ENCODE measurements around the gene ATG10. TPM values are rescaled to one million over a fixed set of nuclear protein-coding genes. Genes with fewer than 3 reads are reported as not detected.

Gene ATG10
- total and polyA plus RNA-seq, 4 donors: 6.8 to 11.8 (median 9.3) TPM

DNA sequence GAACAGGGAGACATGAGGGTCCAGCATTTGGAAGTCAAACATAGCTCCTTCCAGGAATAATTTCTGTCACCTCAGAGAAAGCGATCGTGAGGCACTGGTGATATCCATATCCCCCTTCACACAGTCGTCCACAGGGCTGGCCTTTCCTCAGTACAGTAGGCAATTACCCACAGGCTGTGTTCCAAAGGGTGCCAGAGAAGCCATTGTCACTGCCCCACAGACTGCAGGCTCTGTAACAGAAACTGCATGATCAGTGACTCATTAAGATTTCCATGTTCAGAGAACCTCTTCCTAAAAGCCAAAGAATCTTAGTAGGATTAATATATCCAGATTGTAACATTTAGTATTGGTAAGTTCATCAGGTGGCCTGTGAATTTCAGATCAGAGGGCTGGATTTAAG lies 178.7 kb downstream of the ATG10 start:
- WGBS (ENCODE audit: insufficient coverage): 47% methylated on average over 3 of the region's 3 CpGs
- peak in 2 of 6 donors; percentile 19 to 52 for DNase-seq (ENCODE audit: low read depth in 4 of 6, low spot score in 6 of 6)

DNA sequence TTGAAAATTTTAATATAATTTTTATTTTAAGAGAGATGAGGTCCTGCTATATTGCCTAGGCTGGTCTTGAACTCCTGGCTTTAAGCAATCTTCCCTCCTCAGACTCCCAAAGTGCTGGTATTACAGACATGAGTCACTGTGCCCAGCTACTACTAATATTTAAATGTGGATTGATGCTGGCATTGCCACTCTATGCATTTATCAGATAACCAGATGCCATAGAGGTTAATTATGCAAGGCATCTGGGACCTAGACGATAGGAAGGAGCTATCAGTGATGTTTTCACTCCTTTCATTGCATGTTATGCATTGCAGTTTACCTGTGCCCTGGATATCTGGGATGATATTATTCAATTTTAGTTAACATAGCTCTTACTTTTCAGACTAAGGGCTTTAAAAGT lies 179.4 kb downstream of the ATG10 start:
- H3K27ac ChIP-seq (ENCODE audit: low read depth, low read length): no peak overlapping the region
- H3K36me3 ChIP-seq (ENCODE audit: control insufficient read depth, insufficient read depth, low read length): no peaks in the 10 kb centered on the region
- H3K27me3 ChIP-seq (ENCODE audit: control insufficient read depth, insufficient read depth, low read length): no peaks in the 10 kb centered on the region
- H3K4me1 ChIP-seq (ENCODE audit: control insufficient read depth, insufficient read depth, low read length): no peaks in the 10 kb centered on the region
- no peak for DNase-seq (ENCODE audit: low read depth in 4 of 6, low spot score in 6 of 6)
- no peak overlapping the region for H3K4me3 ChIP-seq (ENCODE audit: low read depth, low read length)
- peaks cover 3% of the 10 kb centered on the region for H3K9me3 ChIP-seq (ENCODE audit: control insufficient read depth, insufficient read depth, low read length)
- WGBS (ENCODE audit: insufficient coverage): no CpG with 5 or more reads among the region's 1 CpG

More for the DNA sequence above, 178.7 kb downstream of the ATG10 start:
- Histone ChIP-seq H3K27ac (ENCODE audit: low read depth, low read length) (no peak overlapping the region), H3K4me3 (ENCODE audit: low read depth, low read length) (no peak overlapping the region), H3K4me1 (ENCODE audit: control insufficient read depth, insufficient read depth, low read length) (no peaks in the 10 kb centered on the region), H3K36me3 (ENCODE audit: control insufficient read depth, insufficient read depth, low read length) (no peaks in the 10 kb centered on the region), H3K9me3 (ENCODE audit: control insufficient read depth, insufficient read depth, low read length) (peaks cover 3% of the 10 kb centered on the region), H3K27me3 (ENCODE audit: control insufficient read depth, insufficient read depth, low read length) (no peaks in the 10 kb centered on the region)

DNA sequence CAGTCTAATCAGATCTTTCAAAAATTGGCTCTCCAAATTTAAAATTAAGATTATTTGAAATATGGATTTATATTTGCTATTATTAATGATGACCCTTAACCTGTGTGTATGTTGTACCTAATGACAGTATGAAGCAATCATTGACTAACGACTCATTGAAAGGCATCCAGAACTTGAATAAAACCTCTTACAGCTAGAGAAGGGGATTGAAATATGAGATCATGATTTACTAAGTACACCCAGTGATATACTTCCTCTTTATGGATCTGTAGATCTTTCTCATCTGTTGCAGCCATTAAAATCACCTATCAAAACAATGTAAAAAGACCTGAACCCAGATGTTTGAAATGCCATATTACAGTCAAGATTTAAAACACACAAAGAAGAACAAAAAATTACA lies 179.8 kb downstream of the ATG10 start:
- no peak for DNase-seq (ENCODE audit: low read depth in 4 of 6, low spot score in 6 of 6)
- WGBS (ENCODE audit: insufficient coverage): no CpG with 5 or more reads among the region's 1 CpG
- Histone ChIP-seq H3K9me3 (ENCODE audit: control insufficient read depth, insufficient read depth, low read length) (peaks cover 3% of the 10 kb centered on the region), H3K36me3 (ENCODE audit: control insufficient read depth, insufficient read depth, low read length) (no peaks in the 10 kb centered on the region), H3K4me1 (ENCODE audit: control insufficient read depth, insufficient read depth, low read length) (no peaks in the 10 kb centered on the region), H3K27me3 (ENCODE audit: control insufficient read depth, insufficient read depth, low read length) (no peaks in the 10 kb centered on the region), H3K4me3 (ENCODE audit: low read depth, low read length) (no peak overlapping the region), H3K27ac (ENCODE audit: low read depth, low read length) (no peak overlapping the region)

DNA sequence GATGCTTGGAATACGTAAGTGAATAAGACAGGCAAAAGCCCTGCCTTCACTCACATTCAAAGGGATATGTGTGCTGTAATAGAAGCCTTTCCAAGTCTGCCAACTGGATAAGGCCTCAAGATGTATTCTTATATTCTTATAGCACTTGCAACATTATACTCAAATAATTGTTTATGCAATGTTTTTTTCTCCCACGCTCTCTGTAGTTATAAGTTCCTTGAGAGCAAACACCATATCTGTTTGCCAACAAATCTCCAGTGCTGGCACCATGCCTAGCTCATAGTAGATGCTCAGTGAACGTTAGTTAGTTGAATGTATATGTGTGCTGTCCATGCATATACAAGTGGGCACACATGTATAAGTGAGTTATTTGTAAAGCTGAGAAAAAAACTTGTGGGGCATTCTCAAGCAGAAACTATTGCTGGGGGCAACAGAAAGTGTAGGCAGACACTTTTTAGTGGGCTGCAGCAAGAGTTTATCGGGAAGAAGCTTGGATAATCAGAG lies 181.2 kb downstream of the ATG10 start:
- WGBS (ENCODE audit: insufficient coverage): 78% methylated on average over 2 of the region's 4 CpGs
- Histone ChIP-seq H3K4me3 (ENCODE audit: low read depth, low read length) (no peak overlapping the region), H3K4me1 (ENCODE audit: control insufficient read depth, insufficient read depth, low read length) (peaks cover 2% of the 10 kb centered on the region), H3K9me3 (ENCODE audit: control insufficient read depth, insufficient read depth, low read length) (peaks cover 3% of the 10 kb centered on the region), H3K27ac (ENCODE audit: low read depth, low read length) (no peak overlapping the region), H3K27me3 (ENCODE audit: control insufficient read depth, insufficient read depth, low read length) (no peaks in the 10 kb centered on the region), H3K36me3 (ENCODE audit: control insufficient read depth, insufficient read depth, low read length) (no peaks in the 10 kb centered on the region)
- no peak for DNase-seq (ENCODE audit: low read depth in 4 of 6, low spot score in 6 of 6)

DNA sequence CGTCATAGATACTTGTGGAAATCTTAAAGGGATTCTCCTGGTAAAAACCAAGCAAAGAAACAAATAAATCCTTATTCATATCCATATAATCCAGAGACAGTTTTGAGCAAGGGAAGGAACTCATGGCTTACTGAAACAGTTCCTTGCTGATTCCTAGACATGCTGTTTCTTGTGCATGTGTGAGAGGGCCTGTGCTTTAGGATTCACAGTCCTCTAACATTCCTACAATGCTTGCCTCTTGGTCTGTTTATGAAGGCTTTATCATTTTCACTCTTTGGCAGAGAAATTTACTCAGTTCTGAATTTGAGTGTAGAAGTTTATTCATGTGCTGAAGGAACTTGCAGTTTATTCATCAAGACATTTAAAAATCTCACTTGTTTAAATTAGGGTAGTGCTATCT lies 183.0 kb downstream of the ATG10 start:
- Histone ChIP-seq H3K27ac (ENCODE audit: low read depth, low read length) (no peak overlapping the region), H3K36me3 (ENCODE audit: control insufficient read depth, insufficient read depth, low read length) (no peaks in the 10 kb centered on the region), H3K4me3 (ENCODE audit: low read depth, low read length) (no peak overlapping the region), H3K27me3 (ENCODE audit: control insufficient read depth, insufficient read depth, low read length) (no peaks in the 10 kb centered on the region), H3K4me1 (ENCODE audit: control insufficient read depth, insufficient read depth, low read length) (peaks cover 2% of the 10 kb centered on the region), H3K9me3 (ENCODE audit: control insufficient read depth, insufficient read depth, low read length) (peaks cover 3% of the 10 kb centered on the region)
- peak in 1 of 6 donors; percentile 32 for DNase-seq (ENCODE audit: low read depth in 4 of 6, low spot score in 6 of 6)
- no CpG with 5 or more reads among the region's 1 CpG for WGBS (ENCODE audit: insufficient coverage)

DNA sequence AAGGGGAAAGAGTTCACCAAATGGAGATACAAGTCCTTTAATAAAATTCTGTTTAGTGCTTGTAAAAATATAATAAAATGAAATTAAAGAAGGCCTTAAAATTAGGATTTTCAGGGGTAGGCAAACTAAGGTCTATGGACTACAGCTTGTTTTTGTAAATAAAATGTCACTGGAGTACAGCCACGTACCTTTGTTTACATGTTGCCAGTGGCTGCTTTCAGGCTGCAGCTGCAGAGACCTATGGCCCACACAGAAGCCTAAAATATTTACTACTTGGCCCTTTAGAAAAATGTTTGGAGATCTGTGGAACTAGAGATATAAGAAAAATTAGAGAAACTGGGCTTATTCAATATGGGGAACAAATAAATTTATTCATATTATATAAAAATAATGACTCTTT lies 183.5 kb downstream of the ATG10 start:
- Histone ChIP-seq H3K4me3 (ENCODE audit: low read depth, low read length) (no peak overlapping the region), H3K27ac (ENCODE audit: low read depth, low read length) (no peak overlapping the region), H3K36me3 (ENCODE audit: control insufficient read depth, insufficient read depth, low read length) (no peaks in the 10 kb centered on the region), H3K9me3 (ENCODE audit: control insufficient read depth, insufficient read depth, low read length) (peaks cover 3% of the 10 kb centered on the region), H3K4me1 (ENCODE audit: control insufficient read depth, insufficient read depth, low read length) (peaks cover 2% of the 10 kb centered on the region), H3K27me3 (ENCODE audit: control insufficient read depth, insufficient read depth, low read length) (no peaks in the 10 kb centered on the region)
- no CpG with 5 or more reads among the region's 1 CpG for WGBS (ENCODE audit: insufficient coverage)
- no peak for DNase-seq (ENCODE audit: low read depth in 4 of 6, low spot score in 6 of 6)

DNA sequence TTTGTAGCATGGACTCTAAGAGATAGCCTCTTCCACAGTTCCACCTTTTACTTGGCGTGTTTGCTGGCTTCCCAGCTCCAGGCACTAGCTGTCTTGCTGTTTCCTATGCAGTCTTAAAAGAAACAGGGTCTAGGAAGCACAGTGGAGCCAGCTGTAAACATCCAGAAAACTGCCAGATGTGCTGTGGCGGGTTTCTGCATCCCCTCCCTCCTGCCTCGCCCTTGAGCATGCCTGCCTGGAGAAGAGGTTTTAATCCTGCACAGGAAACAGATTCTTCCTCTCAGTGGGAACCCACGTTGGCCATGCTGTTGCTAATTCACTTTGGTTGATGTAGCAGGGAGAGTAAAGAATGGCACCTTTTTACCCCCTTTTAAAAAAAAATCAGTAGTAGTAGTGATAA lies 185.1 kb downstream of the ATG10 start:
- Histone ChIP-seq H3K9me3 (ENCODE audit: control insufficient read depth, insufficient read depth, low read length) (peaks cover 3% of the 10 kb centered on the region), H3K27ac (ENCODE audit: low read depth, low read length) (no peak overlapping the region), H3K4me1 (ENCODE audit: control insufficient read depth, insufficient read depth, low read length) (peaks cover 2% of the 10 kb centered on the region), H3K36me3 (ENCODE audit: control insufficient read depth, insufficient read depth, low read length) (no peaks in the 10 kb centered on the region), H3K4me3 (ENCODE audit: low read depth, low read length) (no peak overlapping the region), H3K27me3 (ENCODE audit: control insufficient read depth, insufficient read depth, low read length) (no peaks in the 10 kb centered on the region)
- WGBS (ENCODE audit: insufficient coverage): 87% methylated on average over 3 of the region's 4 CpGs
- peak in 1 of 6 donors; percentile 67 for DNase-seq (ENCODE audit: low read depth in 4 of 6, low spot score in 6 of 6)

DNA sequence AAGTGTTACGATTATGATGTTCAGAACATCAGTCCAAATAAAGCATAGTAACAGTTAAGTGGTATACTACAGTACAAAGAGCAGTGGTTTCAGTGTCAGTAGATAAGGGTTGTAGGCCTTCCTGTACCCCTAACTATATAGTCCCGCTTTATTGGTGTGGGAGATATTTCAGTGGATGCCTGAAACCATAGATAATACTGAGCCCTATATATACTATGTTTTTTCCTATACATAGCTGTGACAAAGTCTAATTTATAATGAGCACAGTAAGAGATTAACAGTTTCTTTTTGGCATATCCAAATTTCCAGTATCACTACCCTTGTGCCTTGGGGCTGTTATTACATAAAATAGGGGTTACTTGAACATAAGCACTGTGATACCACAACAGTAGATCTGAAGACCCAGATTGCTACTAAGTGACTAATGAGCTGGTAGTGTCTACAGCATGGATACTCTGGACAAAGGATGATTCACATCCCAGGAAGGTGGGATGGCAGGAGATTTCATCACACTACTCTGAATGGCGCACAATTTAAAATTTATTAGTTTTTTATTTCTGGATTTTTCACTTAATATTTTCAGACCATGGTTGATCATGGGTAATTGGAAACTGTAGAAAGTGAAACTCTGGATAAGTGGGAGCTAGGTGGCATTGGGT lies 187.1 kb downstream of the ATG10 start:
- Histone ChIP-seq H3K36me3 (ENCODE audit: control insufficient read depth, insufficient read depth, low read length) (no peaks in the 10 kb centered on the region), H3K27ac (ENCODE audit: low read depth, low read length) (no peak overlapping the region), H3K4me1 (ENCODE audit: control insufficient read depth, insufficient read depth, low read length) (peaks cover 2% of the 10 kb centered on the region), H3K9me3 (ENCODE audit: control insufficient read depth, insufficient read depth, low read length) (no peaks in the 10 kb centered on the region), H3K4me3 (ENCODE audit: low read depth, low read length) (no peak overlapping the region), H3K27me3 (ENCODE audit: control insufficient read depth, insufficient read depth, low read length) (no peaks in the 10 kb centered on the region)
- no CpG with 5 or more reads among the region's 3 CpGs for WGBS (ENCODE audit: insufficient coverage)
- DNase-seq (ENCODE audit: low read depth in 4 of 6, low spot score in 6 of 6): no peak

DNA sequence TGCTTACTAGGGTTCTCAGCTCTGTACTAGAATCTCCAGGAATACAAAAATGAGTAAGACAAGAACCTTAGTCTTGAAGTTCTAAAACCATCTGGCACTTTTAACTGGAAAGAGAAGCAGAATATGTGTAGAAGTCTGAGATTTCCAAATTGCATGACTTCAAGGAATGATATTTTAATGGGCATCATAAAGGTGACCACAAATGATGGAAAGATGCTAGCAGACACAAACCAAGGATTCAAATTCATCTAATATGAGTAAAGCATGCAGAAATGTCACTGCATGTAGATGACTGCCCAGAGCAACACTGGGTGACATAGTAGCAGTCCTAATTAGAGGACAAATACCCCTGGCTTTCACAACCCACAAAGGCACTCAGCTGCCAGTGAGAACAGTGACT lies 189.1 kb downstream of the ATG10 start:
- Histone ChIP-seq H3K27me3 (ENCODE audit: control insufficient read depth, insufficient read depth, low read length) (no peaks in the 10 kb centered on the region), H3K4me1 (ENCODE audit: control insufficient read depth, insufficient read depth, low read length) (peaks cover 7% of the 10 kb centered on the region), H3K36me3 (ENCODE audit: control insufficient read depth, insufficient read depth, low read length) (no peaks in the 10 kb centered on the region), H3K27ac (ENCODE audit: low read depth, low read length) (no peak overlapping the region), H3K4me3 (ENCODE audit: low read depth, low read length) (no peak overlapping the region), H3K9me3 (ENCODE audit: control insufficient read depth, insufficient read depth, low read length) (no peaks in the 10 kb centered on the region)
- no peak for DNase-seq (ENCODE audit: low read depth in 4 of 6, low spot score in 6 of 6)

DNA sequence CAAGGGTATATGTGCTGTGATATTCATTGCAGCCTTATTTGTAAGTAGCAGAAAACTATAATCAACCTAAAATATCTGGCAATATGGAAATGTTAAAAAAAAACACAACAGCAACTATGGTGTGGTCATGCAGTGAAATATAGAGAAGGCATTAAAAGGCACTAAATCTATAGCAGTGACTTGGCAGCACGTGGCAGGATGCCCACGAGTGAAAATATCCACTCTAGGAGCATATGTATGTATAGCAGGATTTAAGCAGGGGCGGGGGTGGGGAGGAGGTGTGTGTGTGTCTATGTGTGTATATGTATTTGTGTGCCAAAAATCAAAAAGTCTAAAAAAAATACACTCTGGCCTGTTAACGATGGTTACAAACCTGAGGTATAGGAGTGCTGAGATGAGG lies 190.8 kb downstream of the ATG10 start:
- Histone ChIP-seq H3K27me3 (ENCODE audit: control insufficient read depth, insufficient read depth, low read length) (no peaks in the 10 kb centered on the region), H3K9me3 (ENCODE audit: control insufficient read depth, insufficient read depth, low read length) (no peaks in the 10 kb centered on the region), H3K27ac (ENCODE audit: low read depth, low read length) (no peak overlapping the region), H3K4me1 (ENCODE audit: control insufficient read depth, insufficient read depth, low read length) (peaks cover 5% of the 10 kb centered on the region), H3K4me3 (ENCODE audit: low read depth, low read length) (no peak overlapping the region), H3K36me3 (ENCODE audit: control insufficient read depth, insufficient read depth, low read length) (no peaks in the 10 kb centered on the region)
- DNase-seq (ENCODE audit: low read depth in 4 of 6, low spot score in 6 of 6): peak in 1 of 6 donors; percentile 52
- WGBS (ENCODE audit: insufficient coverage): 81% methylated on average over 2 of the region's 4 CpGs

Data from spinal cord (tissue), 10 donors.